ENCODE results near the gene ADH1B. TPM values are rescaled to one million over a fixed set of nuclear protein-coding genes. Genes with fewer than 3 reads are reported as not detected.

The ADH1B gene
- total RNA-seq, 8 experiments from 2014 or later, result 0.10 to 1.00 (median 0.28) TPM; not detected in 1

- in situ Hi-C loops (cut with MboI; ENCODE audit: low pct_unique_long_range_greater_than_20kb in 2 of 9, low sequenced_read_pairs in 9 of 9, unreplicated experiment in 9 of 9), result no loop called here
- H3K27ac ChIP-seq, result no peak overlapping the region
- no peak for ATAC-seq (replicated peaks in 6 of 8)
Observed at GRCh38 chr4:99314211-99314610, 7.0 kb downstream of the ADH1B start.

GRCh38 chr4:99310389-99310788 lies 10.8 kb downstream of the ADH1B start:
- no peak overlapping the region for H3K27ac ChIP-seq
- ATAC-seq (replicated peaks in 6 of 8), result peak in 1 of 8 experiments; percentile 61
- in situ Hi-C loops (cut with MboI; ENCODE audit: low pct_unique_long_range_greater_than_20kb in 2 of 9, low sequenced_read_pairs in 9 of 9, unreplicated experiment in 9 of 9), result no loop called here
- H3K4me3 ChIP-seq, result no peak overlapping the region
- WGBS, 10 experiments, result 0 to 90% (median 63%) methylated on average over 1 to 2 of the region's 2 CpGs
- H3K4me1 ChIP-seq (replicated peaks in 1 of 2), result no peaks in the 10 kb centered on the region

More at GRCh38 chr4:99314211-99314610, 7.0 kb downstream of the ADH1B start:
- Histone ChIP-seq H3K4me1 (replicated peaks in 1 of 2) (no peaks in the 10 kb centered on the region), H3K4me3 (no peak overlapping the region)
- WGBS, 10 experiments, result 0 to 100% (median 100%) methylated on average over 1 of the region's 1 CpG; no CpG with 5 or more reads in 7 of the 10 experiments

- 40 to 100% (median 88%) methylated on average over 1 to 4 of the region's 11 CpGs; no CpG with 5 or more reads in 2 of the 10 experiments for WGBS, 10 experiments
- ATAC-seq (replicated peaks in 6 of 8), result no peak
- no peaks in the 10 kb centered on the region for H3K4me1 ChIP-seq (replicated peaks in 1 of 2)
- H3K27ac ChIP-seq, result no peak overlapping the region
- in situ Hi-C loops (cut with MboI; ENCODE audit: low pct_unique_long_range_greater_than_20kb in 2 of 9, low sequenced_read_pairs in 9 of 9, unreplicated experiment in 9 of 9), result no loop called here
- H3K4me3 ChIP-seq, result no peak overlapping the region
Observed at GRCh38 chr4:99305638-99306400, 15.4 kb downstream of the ADH1B start.

GRCh38 chr4:99301376-99302164 lies 19.6 kb downstream of the ADH1B start:
- H3K27ac ChIP-seq, result no peak overlapping the region
- no peaks in the 10 kb centered on the region for H3K4me1 ChIP-seq (replicated peaks in 1 of 2)
- H3K4me3 ChIP-seq, result no peak overlapping the region
- 32 to 92% (median 63%) methylated on average over 2 to 7 of the region's 7 CpGs for WGBS, 10 experiments
- no peak for ATAC-seq (replicated peaks in 6 of 8)
- in situ Hi-C loops (cut with MboI; ENCODE audit: low pct_unique_long_range_greater_than_20kb in 2 of 9, low sequenced_read_pairs in 9 of 9, unreplicated experiment in 9 of 9), result no loop called here

GRCh38 chr4:99300934-99301333 lies 20.3 kb downstream of the ADH1B start:
- Histone ChIP-seq H3K27ac (no peak overlapping the region), H3K4me1 (replicated peaks in 1 of 2) (no peaks in the 10 kb centered on the region), H3K4me3 (no peak overlapping the region)
- 0 to 90% (median 60%) methylated on average over 1 to 4 of the region's 4 CpGs; no CpG with 5 or more reads in 1 of the 10 experiments for WGBS, 10 experiments
- in situ Hi-C loops (cut with MboI; ENCODE audit: low pct_unique_long_range_greater_than_20kb in 2 of 9, low sequenced_read_pairs in 9 of 9, unreplicated experiment in 9 of 9), result no loop called here
- peak in 3 of 8 experiments; percentile 51 to 73 (median 56) for ATAC-seq (replicated peaks in 6 of 8)

GRCh38 chr4:99293357-99293756 lies 27.8 kb downstream of the ADH1B start:
- WGBS, 10 experiments, result 21 to 100% (median 91%) methylated on average over 1 to 4 of the region's 5 CpGs; no CpG with 5 or more reads in 6 of the 10 experiments
- Histone ChIP-seq H3K27ac (no peak overlapping the region), H3K4me1 (replicated peaks in 1 of 2) (no peaks in the 10 kb centered on the region), H3K4me3 (no peak overlapping the region)
- in situ Hi-C loops (cut with MboI; ENCODE audit: low pct_unique_long_range_greater_than_20kb in 2 of 9, low sequenced_read_pairs in 9 of 9, unreplicated experiment in 9 of 9), result no loop called here
- no peak for ATAC-seq (replicated peaks in 6 of 8)

- H3K4me1 ChIP-seq (replicated peaks in 1 of 2), result no peaks in the 10 kb centered on the region
- in situ Hi-C loops (cut with MboI; ENCODE audit: low pct_unique_long_range_greater_than_20kb in 2 of 9, low sequenced_read_pairs in 9 of 9, unreplicated experiment in 9 of 9), result no loop called here
- WGBS, 10 experiments, result 0 to 79% (median 46%) methylated on average over 1 to 3 of the region's 3 CpGs; no CpG with 5 or more reads in 2 of the 10 experiments
- no peak for ATAC-seq (replicated peaks in 6 of 8)
- H3K27ac ChIP-seq, result no peak within 1 kb of the TSS
- H3K4me3 ChIP-seq, result no peak within 1 kb of the TSS
Observed at GRCh38 chr4:99290848-99291786, 30.1 kb downstream of the ADH1B start, which contains the start of gene ADH1A. ADH1A (minus strand) TSS chr4:99290985; CDS start chr4:99290914, 71 bp downstream.

- in situ Hi-C loops (cut with MboI; ENCODE audit: low pct_unique_long_range_greater_than_20kb in 2 of 9, low sequenced_read_pairs in 9 of 9, unreplicated experiment in 9 of 9), result no loop called here
- no peak for ATAC-seq (replicated peaks in 6 of 8)
Observed at GRCh38 chr4:99285387-99285786, 35.8 kb downstream of the ADH1B start.

GRCh38 chr4:99282731-99283130 lies 38.5 kb downstream of the ADH1B start:
- in situ Hi-C loops (cut with MboI; ENCODE audit: low pct_unique_long_range_greater_than_20kb in 2 of 9, low sequenced_read_pairs in 9 of 9, unreplicated experiment in 9 of 9), result no loop called here
- no peak for ATAC-seq (replicated peaks in 6 of 8)

More at GRCh38 chr4:99285387-99285786, 35.8 kb downstream of the ADH1B start:
- Histone ChIP-seq H3K27ac (no peak overlapping the region), H3K4me3 (no peak overlapping the region), H3K4me1 (replicated peaks in 1 of 2) (no peaks in the 10 kb centered on the region)

GRCh38 chr4:99281261-99281660 lies 39.9 kb downstream of the ADH1B start:
- no peak overlapping the region for H3K4me3 ChIP-seq
- WGBS, 10 experiments, result 35 to 100% (median 91%) methylated on average over 1 to 5 of the region's 5 CpGs; no CpG with 5 or more reads in 2 of the 10 experiments
- H3K27ac ChIP-seq, result no peak overlapping the region
- no peak for ATAC-seq (replicated peaks in 6 of 8)
- in situ Hi-C loops (cut with MboI; ENCODE audit: low pct_unique_long_range_greater_than_20kb in 2 of 9, low sequenced_read_pairs in 9 of 9, unreplicated experiment in 9 of 9), result no loop called here
- H3K4me1 ChIP-seq (replicated peaks in 1 of 2), result no peaks in the 10 kb centered on the region

More at GRCh38 chr4:99282731-99283130, 38.5 kb downstream of the ADH1B start:
- H3K4me1 ChIP-seq (replicated peaks in 1 of 2), result no peaks in the 10 kb centered on the region
- WGBS, 10 experiments, result 0 to 100% (median 49%) methylated on average over 1 to 2 of the region's 2 CpGs; no CpG with 5 or more reads in 4 of the 10 experiments
- H3K4me3 ChIP-seq, result no peak overlapping the region
- no peak overlapping the region for H3K27ac ChIP-seq

- ATAC-seq (replicated peaks in 6 of 8), result no peak
- Histone ChIP-seq H3K4me3 (no peak overlapping the region), H3K4me1 (replicated peaks in 1 of 2) (no peaks in the 10 kb centered on the region), H3K27ac (no peak overlapping the region)
- in situ Hi-C loops (cut with MboI; ENCODE audit: low pct_unique_long_range_greater_than_20kb in 2 of 9, low sequenced_read_pairs in 9 of 9, unreplicated experiment in 9 of 9), result no loop called here
- WGBS, 10 experiments, result 6 to 100% (median 92%) methylated on average over 1 to 2 of the region's 2 CpGs; no CpG with 5 or more reads in 1 of the 10 experiments
Observed at GRCh38 chr4:99276417-99276816, 44.8 kb downstream of the ADH1B start.

- in situ Hi-C loops (cut with MboI; ENCODE audit: low pct_unique_long_range_greater_than_20kb in 2 of 9, low sequenced_read_pairs in 9 of 9, unreplicated experiment in 9 of 9), result no loop called here
- ATAC-seq (replicated peaks in 6 of 8), result no peak
- H3K27ac ChIP-seq, result no peak overlapping the region
- H3K4me3 ChIP-seq, result no peak overlapping the region
- H3K4me1 ChIP-seq (replicated peaks in 1 of 2), result no peaks in the 10 kb centered on the region
- 59 to 100% (median 93%) methylated on average over 1 to 3 of the region's 3 CpGs for WGBS, 10 experiments
Observed at GRCh38 chr4:99275885-99276284, 45.3 kb downstream of the ADH1B start.
